A549 (cell line): ENCODE measurements around the gene FLYWCH1. TPM values are rescaled to one million over a fixed set of nuclear protein-coding genes. Genes with fewer than 3 reads are reported as not detected.

Source experiments
- ATAC-seq, 2 experiments: fragments of 200-7000 bp in 1 of 2; fragments of >200 bp in 1 of 2; cut with Nextera tagmentation in 1 of 2; cut with Tn5 transposase in 1 of 2; 3 replicates each; pipeline versions ENCODE4 v1.8.0 to v1.9.1; 2018 to 2020; ENCODE audit warnings: mild to moderate bottlenecking in 1 of 2, moderate library complexity in 1 of 2
- CTCF ChIA-PET: fragments of 300-600 bp; sonication (Branson Sonifier 250); formaldehyde crosslinking; extraction: SDS; loops from one replicate; lab custom pipeline; 2021; ENCODE audit warnings: antibody characterized with exemption, inconsistent platforms; lab: Yijun Ruan, JAX
- POLR2A ChIA-PET: fragments of 350-600 bp; formaldehyde crosslinking; extraction: SDS; loops from one replicate; lab custom pipeline; 2021; ENCODE audit warnings: antibody characterized with exemption, inconsistent platforms; lab: Yijun Ruan, JAX
- DNase-seq, 2 experiments: peaks; one replicate each; pipeline versions ENCODE4 v3.0.0 to v3.0.0-alpha.2; 2011 to 2016; ENCODE audit warnings: low read depth in 1 of 2, low spot score in 1 of 2
- FAIRE-seq: peaks from 2 replicates; lab custom pipeline; 2011; peaks lifted over from hg19 to GRCh38; lab: Jason Lieb, UNC
- H3K27ac ChIP-seq, 2 experiments: fragments of >200 bp; sonication (Bioruptor Twin); formaldehyde crosslinking; 3 replicates each; pipeline ENCODE4 v1.5.1; 2016 to 2017
- H3K4me1 ChIP-seq: fragments of >200 bp; sonication (Bioruptor Twin); formaldehyde crosslinking; 3 replicates; pipeline ENCODE4 v1.6.1; 2016
- H3K4me2 ChIP-seq: fragments of >200 bp; sonication (Bioruptor Twin); formaldehyde crosslinking; 3 replicates; pipeline ENCODE4 v1.6.1; 2016
- H3K4me3 ChIP-seq: fragments of >200 bp; sonication (Bioruptor Twin); formaldehyde crosslinking; 3 replicates; pipeline ENCODE4 v1.5.1; 2016
- H3K9me3 ChIP-seq: fragments of >200 bp; sonication (Bioruptor Twin); formaldehyde crosslinking; 3 replicates; pipeline ENCODE4 v1.6.1; 2016
- CEBPB ChIP-seq, 2 experiments: fragments of >200 bp in 1 of 2; sonication (Bioruptor Twin) in 1 of 2; formaldehyde crosslinking in 1 of 2; IDR thresholded peaks; 2 replicates each; pipeline ENCODE4 v1.6.1; 2012 to 2016
- CHD4 ChIP-seq: fragments of 200-600 bp; sonication (generic); IDR thresholded peaks from 2 replicates; pipeline ENCODE4 v1.6.1; 2016; ENCODE audit warnings: antibody characterized with exemption, mild to moderate bottlenecking, borderline replicate concordance
- EHMT2 ChIP-seq: fragments of 200-600 bp; sonication (generic); IDR thresholded peaks from 2 replicates; pipeline ENCODE4 v1.6.1; 2016; ENCODE audit warnings: antibody characterized with exemption, low read depth, mild to moderate bottlenecking, moderate library complexity
- FOXS1 ChIP-seq: fragments of 250-450 bp; sonication (Bioruptor Pico); IDR thresholded peaks from 2 replicates; pipeline ENCODE4 v1.5.0; 2020; ENCODE audit warnings: mild to moderate bottlenecking, moderate library complexity
- HEYL ChIP-seq: fragments of 250-450 bp; sonication (Bioruptor Pico); IDR thresholded peaks from 2 replicates; pipeline ENCODE4 v1.8.0; 2021; ENCODE audit warnings: mild to moderate bottlenecking, moderate library complexity
- HOXB5 ChIP-seq: fragments of 250-450 bp; sonication (Bioruptor Pico); IDR thresholded peaks from 2 replicates; pipeline ENCODE4 v1.5.0; 2020; ENCODE audit warnings: mild to moderate bottlenecking, moderate library complexity
- KDM5A ChIP-seq: fragments of 200-600 bp; sonication (generic); IDR thresholded peaks from 2 replicates; pipeline ENCODE4 v1.6.1; 2016; ENCODE audit warnings: antibody characterized with exemption, mild to moderate bottlenecking
- NPAS2 ChIP-seq: fragments of 250-450 bp; sonication (Bioruptor Pico); IDR thresholded peaks from 2 replicates; pipeline ENCODE4 v1.8.0; 2022; ENCODE audit warnings: mild to moderate bottlenecking, moderate library complexity, borderline replicate concordance
- PHF8 ChIP-seq: fragments of 200-600 bp; sonication (generic); IDR thresholded peaks from 2 replicates; pipeline ENCODE4 v1.6.1; 2016; ENCODE audit warnings: low read depth, mild to moderate bottlenecking, antibody characterized with exemption, moderate library complexity, borderline replicate concordance
- POLR2AphosphoS2 ChIP-seq: conservative IDR thresholded peaks from 2 replicates; pipeline ENCODE4 v1.6.1; 2012; ENCODE audit warnings: low read length, improper control_type of control experiment, inconsistent platforms
- RARB ChIP-seq: fragments of 250-450 bp; sonication (Bioruptor Pico); IDR thresholded peaks from 2 replicates; pipeline ENCODE4 v1.8.0; 2021; ENCODE audit warnings: mild to moderate bottlenecking, moderate library complexity
- RNF2 ChIP-seq: fragments of 200-600 bp; sonication (generic); IDR thresholded peaks from 2 replicates; pipeline ENCODE4 v1.6.1; 2016; ENCODE audit warnings: low read depth, mild to moderate bottlenecking, antibody characterized with exemption, moderate library complexity, borderline replicate concordance
- ZFP36 ChIP-seq: fragments of 450-650 bp; IDR thresholded peaks from 2 replicates; pipeline ENCODE4 v1.6.1; 2014; ENCODE audit warnings: borderline replicate concordance; ENCODE audit not compliant: partially characterized antibody
- WGBS: methylation state at CpG from one replicate; pipeline ENCODE4 v1.1.6; 2017; ENCODE audit errors: missing lambda C conversion rate; 5-methylcytosine and 5-hydroxymethylcytosine counted together
- polyA plus RNA-seq, 4 experiments: library from polyadenylated mRNA; depleted of rRNA in 3 of 4; stranded (reverse); fragments of >200 nt; fragmentation: RNase III in 1 of 4; extraction: RNeasy Plus Mini Kit Qiagen cat#74134 plus additional on column Dnase treatment in 1 of 4; gene quantifications; 2 replicates in 3 of 4; 3 replicates in 1 of 4; pipeline ENCODE4 v1.2.3, GENCODE V29; 2011 to 2017
- TF ChIP-seq, protein P1 (sequence below): fragments of 150-350 bp; IDR thresholded peaks from 2 replicates; pipeline ENCODE4 v1.6.1; 2014; ENCODE audit warnings: low read depth, mild to moderate bottlenecking, low read length
- TF ChIP-seq, protein P2 (sequence below): IDR thresholded peaks from 2 replicates; pipeline ENCODE4 v1.6.1; 2012
- TF ChIP-seq, protein P3 (sequence below): fragments of 250-450 bp; sonication (Bioruptor Pico); IDR thresholded peaks from 2 replicates; pipeline ENCODE4 v1.5.0; 2020; ENCODE audit warnings: low read depth, mild to moderate bottlenecking, moderate library complexity
- TF ChIP-seq, protein P4 (sequence below): fragments of >200 bp; sonication (Bioruptor Twin); formaldehyde crosslinking; IDR thresholded peaks from 3 replicates; pipeline ENCODE4 v1.6.1; 2016

Gene FLYWCH1
- polyA plus RNA-seq, 2 of the 4 experiments (the other 2 are of a cell fraction) = 9.3 to 22.5 TPM

DNA sequence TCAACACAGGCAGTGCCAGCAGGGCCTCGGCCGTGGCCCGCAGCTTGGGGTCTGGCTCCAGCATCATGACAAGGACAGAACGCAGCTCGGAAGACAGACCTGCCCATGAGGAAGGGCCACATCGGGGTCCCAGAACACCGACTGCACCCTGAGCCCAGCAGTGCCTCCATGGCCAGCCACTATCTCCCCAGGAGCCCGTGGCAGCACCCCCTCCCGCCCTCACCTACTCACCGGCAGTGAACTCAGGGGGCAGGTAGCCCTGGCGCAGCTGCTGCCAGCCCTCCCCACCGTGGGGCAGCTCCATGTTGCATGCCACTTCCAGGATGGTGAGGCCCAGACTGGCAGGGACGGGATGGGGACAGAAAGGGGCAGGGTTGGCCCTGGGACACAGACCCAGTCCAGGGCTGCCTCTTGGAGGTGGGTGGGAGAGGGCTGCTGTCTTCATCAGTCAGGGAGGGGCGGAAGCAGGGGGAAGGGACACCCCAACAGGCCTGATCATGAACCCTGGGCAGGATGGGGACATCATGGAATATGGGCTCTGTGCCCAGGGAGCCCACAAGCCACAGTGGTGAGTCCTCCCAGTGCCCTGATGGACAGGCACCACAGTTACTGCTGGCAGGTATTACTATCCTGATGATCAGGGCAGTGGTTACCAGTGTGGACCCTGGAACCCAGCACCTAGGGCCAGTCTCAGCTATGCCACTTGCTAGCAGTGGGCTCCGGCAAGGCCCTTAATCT lies 62.8 kb downstream of the FLYWCH1 start:
- CTCF ChIA-PET = interaction anchor here (0.8 to 3.3 kb wide), 6 partner anchors 8 to 55 kb away, joined by 4 to 13 read pairs (median 6); no protein-coding TSS in a partner anchor
- POLR2A ChIA-PET = no interaction called here
- DNase-seq (no peak), ATAC-seq (no peak), FAIRE-seq (no peak)
- peaks cover 17% of the 10 kb centered on the region for H3K4me1 ChIP-seq
- TF ChIP-seq RNF2 = no peak
- no peak for TF ChIP-seq ZFP36
- no peak for TF ChIP-seq NPAS2 (CRISPR knock-in tag)
- no peak for TF ChIP-seq CHD4
- TF ChIP-seq HOXB5 (CRISPR knock-in tag) = no peak
- TF ChIP-seq HEYL (CRISPR knock-in tag) = no peak
- TF ChIP-seq, protein P1, sequence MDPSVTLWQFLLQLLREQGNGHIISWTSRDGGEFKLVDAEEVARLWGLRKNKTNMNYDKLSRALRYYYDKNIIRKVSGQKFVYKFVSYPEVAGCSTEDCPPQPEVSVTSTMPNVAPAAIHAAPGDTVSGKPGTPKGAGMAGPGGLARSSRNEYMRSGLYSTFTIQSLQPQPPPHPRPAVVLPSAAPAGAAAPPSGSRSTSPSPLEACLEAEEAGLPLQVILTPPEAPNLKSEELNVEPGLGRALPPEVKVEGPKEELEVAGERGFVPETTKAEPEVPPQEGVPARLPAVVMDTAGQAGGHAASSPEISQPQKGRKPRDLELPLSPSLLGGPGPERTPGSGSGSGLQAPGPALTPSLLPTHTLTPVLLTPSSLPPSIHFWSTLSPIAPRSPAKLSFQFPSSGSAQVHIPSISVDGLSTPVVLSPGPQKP = no peak
- no peak for TF ChIP-seq PHF8
- no peak for TF ChIP-seq KDM5A
- no peak for TF ChIP-seq CEBPB (IDR thresholded peaks at IDR 0.05)
- TF ChIP-seq, protein P2, sequence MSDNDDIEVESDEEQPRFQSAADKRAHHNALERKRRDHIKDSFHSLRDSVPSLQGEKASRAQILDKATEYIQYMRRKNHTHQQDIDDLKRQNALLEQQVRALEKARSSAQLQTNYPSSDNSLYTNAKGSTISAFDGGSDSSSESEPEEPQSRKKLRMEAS = no peak
- TF ChIP-seq, protein P3, sequence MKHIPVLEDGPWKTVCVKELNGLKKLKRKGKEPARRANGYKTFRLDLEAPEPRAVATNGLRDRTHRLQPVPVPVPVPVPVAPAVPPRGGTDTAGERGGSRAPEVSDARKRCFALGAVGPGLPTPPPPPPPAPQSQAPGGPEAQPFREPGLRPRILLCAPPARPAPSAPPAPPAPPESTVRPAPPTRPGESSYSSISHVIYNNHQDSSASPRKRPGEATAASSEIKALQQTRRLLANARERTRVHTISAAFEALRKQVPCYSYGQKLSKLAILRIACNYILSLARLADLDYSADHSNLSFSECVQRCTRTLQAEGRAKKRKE (CRISPR knock-in tag) = no peak
- TF ChIP-seq RARB (CRISPR knock-in tag) = no peak
- TF ChIP-seq, protein P4, sequence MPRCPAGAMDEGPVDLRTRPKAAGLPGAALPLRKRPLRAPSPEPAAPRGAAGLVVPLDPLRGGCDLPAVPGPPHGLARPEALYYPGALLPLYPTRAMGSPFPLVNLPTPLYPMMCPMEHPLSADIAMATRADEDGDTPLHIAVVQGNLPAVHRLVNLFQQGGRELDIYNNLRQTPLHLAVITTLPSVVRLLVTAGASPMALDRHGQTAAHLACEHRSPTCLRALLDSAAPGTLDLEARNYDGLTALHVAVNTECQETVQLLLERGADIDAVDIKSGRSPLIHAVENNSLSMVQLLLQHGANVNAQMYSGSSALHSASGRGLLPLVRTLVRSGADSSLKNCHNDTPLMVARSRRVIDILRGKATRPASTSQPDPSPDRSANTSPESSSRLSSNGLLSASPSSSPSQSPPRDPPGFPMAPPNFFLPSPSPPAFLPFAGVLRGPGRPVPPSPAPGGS = no peak
- H3K27ac ChIP-seq = no peak overlapping the region
- H3K4me3 ChIP-seq = no peak overlapping the region
- 97% methylated on average over 10 of the region's 15 CpGs for WGBS
- H3K9me3 ChIP-seq = no peaks in the 10 kb centered on the region
- no peak overlapping the region for H3K4me2 ChIP-seq

DNA sequence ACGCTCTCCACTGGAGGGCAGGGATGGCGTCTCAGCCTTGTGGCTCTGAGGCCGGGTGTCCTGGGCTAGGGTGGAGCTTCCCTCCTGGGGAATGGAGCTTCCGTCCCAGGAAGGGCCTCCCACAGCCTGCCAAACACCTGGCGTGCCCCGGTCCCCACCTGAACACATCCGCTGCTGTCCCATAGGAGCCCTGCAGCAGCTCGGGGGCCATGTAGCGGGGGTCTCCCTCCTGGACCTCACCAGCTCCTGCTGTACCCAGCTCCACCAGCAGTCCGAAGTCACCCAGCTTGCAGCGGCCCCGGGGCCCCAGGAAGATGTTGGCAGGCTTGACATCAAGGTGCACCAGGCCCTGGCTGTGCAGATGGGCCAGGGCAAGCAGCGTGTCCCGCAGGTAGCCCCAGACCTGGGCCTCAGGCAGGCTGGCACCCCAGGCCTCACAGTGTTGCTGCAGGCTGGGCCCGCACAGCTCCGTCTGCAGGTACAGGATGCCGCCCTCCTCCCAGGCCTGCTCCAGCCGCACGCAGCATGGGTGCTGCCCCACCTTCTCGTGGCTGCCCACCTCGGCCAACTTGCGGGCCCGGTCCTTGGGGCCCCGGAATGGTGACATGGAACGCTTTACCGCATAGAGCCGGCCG lies 63.5 kb downstream of the FLYWCH1 start:
- POLR2A ChIA-PET = no interaction called here
- CTCF ChIA-PET = interaction anchor here (0.6 to 3.3 kb wide), 7 partner anchors 10 to 68 kb away, joined by 4 to 13 read pairs (median 4); no protein-coding TSS in a partner anchor
- no peak for FAIRE-seq

More for the DNA sequence above, 63.5 kb downstream of the FLYWCH1 start:
- TF ChIP-seq EHMT2 (no peak), FOXS1 (CRISPR knock-in tag) (no peak), POLR2AphosphoS2 (no peak)
- TF ChIP-seq, protein P4 = no peak
- TF ChIP-seq, all 56 proteins: peak for 0
- Histone ChIP-seq H3K4me3 (no peak overlapping the region), H3K9me3 (no peaks in the 10 kb centered on the region), H3K27ac (no peak overlapping the region), H3K4me1 (peaks cover 17% of the 10 kb centered on the region), H3K4me2 (no peak overlapping the region)
- DNase-seq (no peak), ATAC-seq (no peak)
- over 99% methylated on average over 15 of the region's 28 CpGs for WGBS
